ENCODE data around the gene TPD52L2.
"Not testable (repeated sequence)": the region's sequence is repeated elsewhere in the genome, so short reads cannot be mapped to it uniquely, and the experiment has no call there.

The TPD52L2 gene

DNA sequence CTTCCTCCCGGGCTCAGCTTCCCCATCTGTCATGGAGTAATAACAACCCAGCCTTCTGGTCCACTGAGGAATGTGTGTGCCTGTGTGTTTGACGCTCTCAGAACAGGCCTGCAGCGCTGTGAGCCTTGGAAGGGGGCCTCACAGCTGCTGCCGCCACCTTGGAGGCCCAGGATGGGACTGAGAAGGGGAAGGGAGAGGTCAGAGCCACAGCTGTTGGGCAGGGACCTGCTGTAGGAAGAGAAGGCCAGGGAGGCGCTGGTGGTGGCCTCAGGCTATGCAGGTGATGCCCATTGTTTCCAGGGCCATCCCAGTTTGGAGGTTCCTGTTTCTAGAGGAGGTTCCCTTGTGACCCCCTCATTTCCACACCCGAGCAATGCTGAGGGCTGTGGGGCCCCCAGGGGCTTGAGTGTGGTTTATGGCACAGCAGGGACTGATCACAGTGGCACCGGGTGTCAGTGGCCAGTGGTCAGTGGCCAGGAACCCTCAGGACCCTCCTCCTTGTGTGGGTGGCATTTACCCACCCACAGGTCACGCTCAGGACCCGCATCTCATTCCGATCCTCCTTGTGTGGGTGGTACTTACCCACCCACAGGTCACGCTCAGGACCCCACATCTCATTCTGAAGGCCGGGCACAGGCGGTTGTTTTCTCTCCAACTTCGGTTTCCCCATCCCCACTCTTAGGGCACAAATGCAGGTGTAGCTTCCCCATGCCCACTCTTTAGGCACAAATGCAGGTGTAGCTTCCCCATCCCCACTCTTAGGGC, 14.0 kb downstream of the TPD52L2 start:
- no peak for DNase-seq (ENCODE audit: low read depth)

DNA sequence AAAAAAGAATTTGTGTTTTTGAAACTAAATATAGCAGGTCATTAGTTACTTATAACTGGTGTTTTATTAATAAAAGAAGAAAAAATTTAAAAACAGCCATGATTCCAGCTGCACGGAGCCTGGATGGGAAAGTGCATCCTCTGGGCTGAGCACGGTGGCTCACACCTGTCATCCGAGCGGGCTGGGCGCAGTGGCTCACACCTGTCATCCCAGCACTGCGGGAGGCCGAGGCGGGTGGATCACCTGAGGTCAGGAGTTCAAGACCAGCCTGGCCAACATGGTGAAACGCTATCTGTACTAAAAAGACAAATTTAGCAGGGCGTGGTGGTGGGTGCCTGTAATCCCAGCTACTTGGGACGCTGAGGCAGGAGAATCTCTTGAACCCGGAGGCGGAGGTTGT, 15.8 kb downstream of the TPD52L2 start:
- DNase-seq (ENCODE audit: low read depth) = not testable (repeated sequence)

DNA sequence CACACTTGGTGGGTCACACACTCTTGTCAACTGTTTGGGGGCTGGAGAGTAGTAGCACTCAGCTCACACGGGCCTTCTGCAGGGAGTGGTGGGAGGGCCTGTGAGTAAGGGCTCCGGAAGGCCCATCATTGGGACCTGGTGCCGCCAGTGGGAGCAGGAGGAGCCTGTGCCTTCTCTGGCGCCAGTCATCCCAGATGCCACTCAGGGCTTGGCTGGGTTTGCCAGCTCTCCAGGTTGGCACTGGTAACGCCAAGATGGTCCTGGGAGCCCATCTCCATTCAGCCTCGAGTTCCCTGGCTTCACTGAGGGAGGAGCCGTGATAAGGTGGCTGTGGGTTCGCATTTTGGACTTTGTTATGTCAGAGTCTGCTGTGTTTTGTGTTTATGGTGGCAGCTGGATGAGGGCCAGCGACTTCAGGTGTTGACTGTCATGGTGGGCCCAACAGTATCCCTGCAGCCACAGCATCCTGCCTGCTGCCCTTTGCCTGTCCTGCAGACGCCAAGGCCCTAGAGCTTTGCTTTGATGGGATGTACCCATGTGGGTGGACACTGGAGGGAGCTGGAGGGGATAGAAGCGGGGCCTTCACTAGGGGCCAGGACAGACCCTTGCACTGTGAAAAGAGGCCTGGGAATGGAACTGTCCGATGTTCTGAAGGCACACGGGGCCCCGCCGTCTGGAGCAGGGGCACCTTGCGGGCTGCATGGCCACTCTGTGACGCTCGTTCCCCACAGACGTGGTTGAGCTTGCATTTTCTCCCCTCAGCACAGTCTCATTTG, 16.6 kb downstream of the TPD52L2 start:
- no peak for DNase-seq (ENCODE audit: low read depth)

DNA sequence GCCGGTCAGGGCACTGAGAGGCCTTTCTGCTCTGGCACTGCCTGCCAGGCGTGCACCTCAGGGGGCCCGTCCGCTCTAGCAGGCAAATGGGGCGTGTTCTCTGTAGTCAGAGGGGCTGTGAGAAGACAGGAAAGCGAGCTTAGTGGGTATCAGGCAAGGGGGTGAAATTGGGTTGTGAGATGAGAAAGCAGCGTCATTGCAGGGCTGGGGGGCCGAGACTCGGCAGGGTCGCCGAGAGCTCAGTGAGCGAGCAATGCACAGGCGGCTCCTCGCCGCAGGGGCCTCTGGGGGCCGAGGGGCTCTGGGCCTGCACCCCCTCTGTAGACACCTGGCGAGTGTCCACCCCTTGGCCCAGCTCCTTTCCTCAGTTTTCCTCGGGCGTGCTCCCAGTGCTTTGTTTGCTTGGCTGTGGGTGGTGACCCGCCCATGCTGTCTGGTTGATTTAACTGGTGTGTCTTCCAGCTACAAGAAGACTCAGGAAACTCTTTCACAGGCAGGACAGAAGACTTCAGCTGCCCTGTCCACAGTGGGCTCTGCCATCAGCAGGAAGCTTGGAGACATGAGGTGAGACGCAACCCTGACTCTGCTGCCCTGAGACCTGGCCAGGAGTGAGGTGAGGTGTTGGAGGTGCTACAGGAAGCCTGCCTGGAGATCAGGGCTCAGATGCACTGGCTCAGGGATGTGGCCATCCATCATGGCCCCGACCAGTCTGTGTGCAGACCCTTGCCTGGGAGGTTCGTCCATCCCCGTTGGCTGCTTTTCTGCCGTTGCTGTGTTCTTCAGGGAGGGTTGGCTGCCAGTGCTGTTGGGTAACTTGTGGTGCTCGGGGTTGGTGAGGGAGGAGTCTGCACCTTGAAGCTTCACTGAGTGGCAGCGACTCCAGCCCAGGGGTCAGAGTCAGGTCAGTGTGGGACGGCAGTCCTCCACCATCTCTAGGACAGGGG, 17.5 kb downstream of the TPD52L2 start:
- DNase-seq (ENCODE audit: low read depth) = no peak

DNA sequence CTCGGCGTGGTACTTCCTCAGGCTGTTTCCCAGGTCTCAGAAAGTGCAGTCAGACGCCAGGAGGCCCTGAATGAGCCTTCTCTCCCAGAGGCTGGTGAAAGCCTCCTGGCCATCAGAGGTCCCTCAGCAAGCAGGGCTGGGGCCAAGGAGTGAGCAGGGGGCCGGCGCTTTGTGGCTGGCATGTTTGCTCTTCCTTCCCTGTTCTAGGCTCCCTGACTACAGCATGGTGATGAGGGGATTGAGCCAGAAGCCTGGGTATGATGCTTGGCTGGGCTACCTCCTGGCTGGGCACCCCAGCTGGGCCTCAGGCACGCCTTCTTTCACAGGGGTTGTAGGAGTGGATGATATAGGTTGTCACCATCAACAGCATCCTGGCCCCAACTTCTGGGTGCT, 18.1 kb downstream of the TPD52L2 start:
- DNase-seq (ENCODE audit: low read depth) = no peak

DNA sequence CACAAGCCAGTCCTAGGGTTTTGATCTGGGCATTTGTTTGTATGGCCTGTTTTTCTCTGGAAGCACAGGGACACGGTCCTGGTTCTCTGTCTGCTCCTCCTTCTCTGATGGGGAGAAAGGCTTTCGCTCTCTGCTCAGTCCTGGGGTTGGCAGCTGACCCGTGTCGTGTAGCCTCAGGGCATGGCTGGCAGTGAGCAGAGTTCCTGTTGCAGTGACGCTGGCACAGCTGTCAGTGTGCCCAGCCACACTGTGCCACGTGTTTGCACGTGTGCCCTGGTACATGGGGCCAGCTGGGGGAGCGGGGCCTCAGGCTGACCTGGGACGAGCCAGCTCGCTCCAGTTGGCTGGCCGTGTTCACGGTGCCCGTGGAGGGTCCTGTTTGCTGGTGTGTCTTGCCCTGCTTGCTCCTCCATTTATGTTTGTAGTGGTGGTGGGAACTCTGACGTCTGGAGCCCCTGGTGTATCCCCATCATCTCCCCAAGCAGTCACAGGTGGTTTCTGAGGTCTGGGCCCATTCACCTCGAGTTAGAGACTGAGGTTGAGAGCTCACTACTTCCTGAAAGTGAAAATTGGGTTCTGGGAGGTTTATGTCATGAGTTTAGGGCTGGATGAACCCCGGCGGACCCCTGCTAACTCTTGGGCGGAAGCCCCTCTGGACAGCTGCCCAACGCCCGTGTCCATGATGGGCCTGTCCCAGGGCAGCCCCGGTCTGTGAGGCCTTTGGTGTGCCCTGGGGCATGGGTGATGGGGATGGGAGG, 19.6 kb downstream of the TPD52L2 start:
- no peak for DNase-seq (ENCODE audit: low read depth)

DNA sequence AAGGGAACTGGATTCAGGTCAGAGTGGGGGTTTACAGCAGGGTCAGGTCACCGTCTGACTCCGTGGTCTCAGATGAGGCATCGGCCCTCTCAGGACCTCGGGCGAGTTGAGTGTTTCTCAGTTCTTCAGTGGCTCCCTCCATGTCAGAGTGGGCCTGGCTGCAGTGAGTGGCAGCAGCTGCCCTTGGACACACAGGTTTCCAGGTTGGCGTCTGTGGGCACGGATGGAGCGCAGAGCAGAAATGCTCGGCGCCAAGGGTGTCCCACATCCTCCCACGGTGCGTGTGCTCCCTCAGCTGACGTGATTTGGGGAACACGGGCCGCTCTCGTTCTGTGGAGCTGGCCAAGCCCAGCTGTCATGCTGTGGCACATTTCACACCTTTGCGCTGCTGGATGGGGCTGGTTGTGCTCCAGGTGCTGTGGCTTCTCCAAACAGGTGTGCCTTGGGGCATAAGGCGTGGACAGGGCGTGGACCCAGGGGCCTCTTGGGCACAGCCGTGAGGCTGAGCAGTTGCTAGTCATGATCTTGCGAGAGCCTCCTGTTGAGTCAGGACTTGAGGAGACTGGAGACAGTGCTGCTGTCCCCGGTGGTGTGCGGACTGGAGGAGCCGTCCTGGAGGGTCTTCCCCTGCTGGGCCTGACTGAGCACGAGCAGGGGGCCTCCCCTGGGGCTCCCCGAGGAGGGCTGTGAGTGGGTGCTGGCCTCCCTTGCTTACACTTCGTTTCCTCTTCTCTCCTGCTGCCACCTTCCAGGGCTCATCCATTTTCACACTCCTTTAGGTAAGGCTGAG, 20.4 kb downstream of the TPD52L2 start:
- DNase-seq (ENCODE audit: low read depth) = no peak

DNA sequence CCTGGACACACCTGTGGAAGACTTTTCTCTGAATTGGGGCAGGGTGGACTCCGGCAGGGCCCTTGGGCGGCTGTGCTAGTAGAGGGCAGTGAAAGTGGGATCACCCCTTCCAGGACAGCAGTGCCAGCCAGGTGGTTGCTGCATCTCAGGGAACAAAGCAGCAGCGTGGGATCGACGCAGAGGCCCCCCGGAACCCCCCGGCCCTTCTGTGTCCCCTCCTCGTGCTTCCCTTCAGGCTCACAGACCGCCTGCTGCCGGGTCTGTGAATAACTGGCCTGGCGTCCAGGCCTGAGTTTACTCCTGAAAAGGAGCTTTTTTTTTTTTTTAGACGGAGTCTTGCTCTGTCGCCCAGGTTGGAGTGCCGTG, 21.0 kb downstream of the TPD52L2 start:
- DNase-seq (ENCODE audit: low read depth) = no peak

DNA sequence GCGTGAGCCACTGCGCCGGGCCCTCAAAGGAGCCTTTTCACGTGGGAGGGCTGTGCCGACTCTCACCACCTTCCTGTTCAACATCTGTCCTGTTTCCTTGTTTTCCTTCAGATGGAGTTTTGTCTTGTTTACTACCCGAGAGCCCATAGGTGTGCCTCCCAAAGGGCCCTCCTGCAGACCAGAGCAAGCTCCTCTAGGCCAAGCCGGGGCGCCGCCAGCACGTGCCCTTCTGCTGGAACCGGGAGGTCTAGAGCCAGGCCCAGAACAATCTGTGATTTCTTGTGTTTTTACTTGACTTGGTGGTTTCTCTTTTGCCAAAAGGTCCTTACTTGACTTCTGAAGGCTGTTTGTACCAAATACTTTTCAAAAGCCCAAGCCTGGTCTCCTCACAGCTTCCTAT, 21.9 kb downstream of the TPD52L2 start:
- DNase-seq (ENCODE audit: low read depth) = no peak

DNA sequence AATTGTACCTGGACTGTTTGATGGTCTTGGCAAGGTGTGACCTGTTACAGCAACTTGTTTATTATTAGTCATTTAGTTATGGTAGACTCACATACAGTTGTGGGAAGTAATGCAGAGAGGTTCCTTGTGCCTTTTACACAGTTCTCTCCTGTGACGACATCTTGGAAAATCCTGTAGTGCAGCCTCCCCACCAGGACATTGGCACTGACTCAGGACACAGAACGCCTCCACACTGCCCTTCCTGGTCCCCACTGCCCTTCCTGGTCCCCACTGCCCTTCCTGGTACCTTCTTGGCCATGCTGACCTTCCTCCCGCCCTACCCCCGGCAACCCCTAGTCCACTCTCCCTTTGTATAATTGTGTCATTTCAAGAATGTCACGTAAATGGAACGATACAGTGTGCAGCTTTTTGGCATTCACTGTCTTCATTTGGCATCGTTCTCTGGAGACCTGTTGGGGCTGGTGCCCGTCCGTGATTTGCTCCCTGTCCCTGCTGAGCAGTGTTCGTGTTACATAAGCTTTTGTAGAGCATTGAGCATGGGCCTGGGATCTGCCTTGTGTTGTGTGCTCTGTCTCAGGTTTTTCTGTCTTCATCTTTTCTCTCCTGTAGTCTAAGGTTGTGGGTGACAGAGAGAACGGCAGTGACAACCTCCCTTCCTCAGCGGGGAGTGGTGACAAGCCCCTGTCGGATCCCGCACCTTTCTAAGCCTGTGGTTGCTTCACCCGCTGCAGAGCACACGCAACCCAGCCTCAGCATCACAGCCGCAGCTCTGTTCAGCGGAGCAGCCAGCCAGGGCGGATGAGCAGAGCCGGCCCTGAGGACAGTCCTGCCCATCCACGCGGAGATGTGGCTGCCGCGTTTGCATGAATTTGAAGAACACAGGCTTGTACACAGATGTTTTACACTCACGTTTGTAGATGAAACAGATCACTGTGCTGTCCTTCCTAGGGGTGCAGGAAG, 24.5 kb downstream of the TPD52L2 start:
- DNase-seq (ENCODE audit: low read depth) = no peak

DNA sequence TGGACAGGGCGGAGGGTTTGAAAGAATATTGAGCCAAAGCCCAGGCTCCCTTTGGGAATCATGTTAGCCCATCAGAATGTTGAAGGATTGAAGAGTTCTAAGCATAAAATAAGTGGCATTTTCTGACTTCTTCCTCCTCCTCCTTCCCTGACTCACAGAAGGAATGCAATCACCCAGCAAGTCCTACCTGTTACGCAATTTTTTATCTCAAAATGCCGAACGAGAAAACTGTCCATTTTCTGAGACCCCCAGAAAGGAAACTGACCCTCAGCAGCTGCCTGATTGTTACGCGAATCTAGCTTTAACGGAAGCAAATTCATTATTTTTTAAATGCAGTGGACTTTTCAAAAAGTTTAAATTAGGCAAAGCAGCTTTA, 25.1 kb downstream of the TPD52L2 start:
- DNase-seq (ENCODE audit: low read depth) = no peak

DNA sequence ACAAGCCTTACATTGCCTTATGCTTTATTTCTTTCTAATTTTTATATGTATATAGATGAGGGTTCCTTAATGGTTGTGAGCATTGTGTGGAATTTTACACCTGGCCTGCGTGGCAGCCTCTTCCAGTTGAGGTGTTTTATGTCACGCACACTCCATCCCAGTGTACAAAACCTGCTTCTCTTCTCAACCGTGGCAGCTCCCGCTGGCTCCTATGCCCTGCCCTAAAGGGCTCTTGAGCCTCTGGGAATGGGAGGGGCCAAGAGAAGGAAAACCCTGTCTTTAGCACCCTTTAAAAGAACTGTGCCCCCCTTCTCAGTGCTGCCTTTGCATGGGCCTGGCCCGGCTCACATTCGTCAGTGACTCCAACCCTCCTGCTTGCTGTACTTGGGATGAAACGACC, 25.5 kb downstream of the TPD52L2 start:
- no peak for DNase-seq (ENCODE audit: low read depth)

DNA sequence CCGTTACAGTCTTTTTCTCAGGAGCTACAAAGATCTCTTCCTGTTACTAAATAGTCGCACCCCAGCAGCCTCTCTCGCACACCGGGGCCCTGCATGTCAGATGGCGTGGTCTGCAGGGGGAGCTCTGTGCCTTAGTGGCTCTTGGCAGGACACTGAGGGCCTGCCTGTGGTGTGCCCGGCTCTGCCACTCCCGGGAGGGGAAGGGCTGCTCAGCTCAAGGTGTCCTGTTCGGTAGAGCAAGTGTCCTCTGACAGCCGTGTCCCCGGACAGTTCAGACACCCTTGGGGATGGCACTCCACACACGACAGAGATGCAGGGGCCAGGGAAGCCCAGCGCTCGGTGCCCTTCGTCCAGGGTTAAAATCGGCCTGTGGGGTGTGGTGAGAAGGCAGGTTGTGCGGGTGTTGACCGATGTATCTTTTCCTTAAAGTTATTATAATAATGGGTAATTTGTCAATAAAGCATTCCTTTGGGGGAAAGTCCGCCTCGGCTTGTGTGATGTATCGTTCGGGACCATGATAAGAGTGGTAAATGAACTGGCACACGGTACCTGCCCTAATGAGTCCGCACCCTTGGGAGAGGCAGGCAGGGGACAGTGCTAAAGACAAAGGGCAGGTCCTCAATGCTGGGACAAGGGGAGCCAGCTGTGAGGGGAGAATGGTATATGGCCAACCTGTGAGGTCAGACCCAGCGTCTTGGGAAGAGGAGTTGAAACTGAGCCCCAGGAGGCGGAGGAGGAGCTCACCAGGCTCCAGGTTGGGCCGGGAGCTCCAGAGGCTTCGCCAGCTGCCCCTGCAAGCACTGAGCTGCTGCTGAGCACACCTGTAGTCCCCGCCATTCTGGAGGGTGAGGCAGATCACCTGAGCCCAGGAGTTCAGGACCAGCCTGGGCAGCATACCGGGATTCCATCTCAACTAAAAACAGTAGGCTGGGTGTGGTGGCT, 26.3 kb downstream of the TPD52L2 start:
- DNase-seq (ENCODE audit: low read depth) = no peak

DNA sequence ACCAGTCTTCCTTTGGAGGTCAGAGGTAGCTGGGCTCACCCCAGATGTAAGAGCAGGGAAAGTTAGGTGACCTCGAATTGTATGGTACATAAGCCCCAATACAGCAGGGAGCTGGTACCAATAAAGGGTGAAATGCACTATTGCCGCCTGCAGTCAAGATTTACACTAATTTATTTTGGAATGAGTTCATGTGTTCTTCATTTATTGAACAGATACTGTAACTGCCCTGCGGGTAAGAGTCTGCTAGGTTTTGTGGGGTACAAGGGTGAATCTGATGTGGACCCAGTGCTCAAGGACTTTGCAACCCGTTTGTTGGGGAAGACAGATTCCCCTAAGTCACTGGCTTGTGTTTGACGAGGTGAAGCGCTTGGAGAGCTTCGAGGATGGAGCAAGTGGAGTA, 27.3 kb downstream of the TPD52L2 start:
- no peak for DNase-seq (ENCODE audit: low read depth)

DNA sequence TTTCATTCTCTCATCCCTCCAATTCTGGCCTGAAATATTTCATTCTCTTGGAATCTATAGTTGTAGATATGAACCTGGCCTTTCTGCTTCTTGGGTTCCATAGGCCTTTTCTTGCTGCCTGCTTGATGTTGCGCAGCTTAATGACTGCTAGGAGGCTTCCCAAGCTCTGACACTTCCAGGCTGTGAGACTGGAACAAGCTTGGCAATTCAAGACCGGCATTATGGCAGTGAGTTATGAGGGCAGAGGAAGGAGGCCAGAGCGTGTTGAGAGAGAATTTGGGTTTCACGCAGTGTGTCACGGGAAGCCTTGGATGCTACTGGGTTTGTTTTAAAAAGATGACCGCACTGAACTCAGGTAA, 28.9 kb downstream of the TPD52L2 start:
- no peak for DNase-seq (ENCODE audit: low read depth)

DNA sequence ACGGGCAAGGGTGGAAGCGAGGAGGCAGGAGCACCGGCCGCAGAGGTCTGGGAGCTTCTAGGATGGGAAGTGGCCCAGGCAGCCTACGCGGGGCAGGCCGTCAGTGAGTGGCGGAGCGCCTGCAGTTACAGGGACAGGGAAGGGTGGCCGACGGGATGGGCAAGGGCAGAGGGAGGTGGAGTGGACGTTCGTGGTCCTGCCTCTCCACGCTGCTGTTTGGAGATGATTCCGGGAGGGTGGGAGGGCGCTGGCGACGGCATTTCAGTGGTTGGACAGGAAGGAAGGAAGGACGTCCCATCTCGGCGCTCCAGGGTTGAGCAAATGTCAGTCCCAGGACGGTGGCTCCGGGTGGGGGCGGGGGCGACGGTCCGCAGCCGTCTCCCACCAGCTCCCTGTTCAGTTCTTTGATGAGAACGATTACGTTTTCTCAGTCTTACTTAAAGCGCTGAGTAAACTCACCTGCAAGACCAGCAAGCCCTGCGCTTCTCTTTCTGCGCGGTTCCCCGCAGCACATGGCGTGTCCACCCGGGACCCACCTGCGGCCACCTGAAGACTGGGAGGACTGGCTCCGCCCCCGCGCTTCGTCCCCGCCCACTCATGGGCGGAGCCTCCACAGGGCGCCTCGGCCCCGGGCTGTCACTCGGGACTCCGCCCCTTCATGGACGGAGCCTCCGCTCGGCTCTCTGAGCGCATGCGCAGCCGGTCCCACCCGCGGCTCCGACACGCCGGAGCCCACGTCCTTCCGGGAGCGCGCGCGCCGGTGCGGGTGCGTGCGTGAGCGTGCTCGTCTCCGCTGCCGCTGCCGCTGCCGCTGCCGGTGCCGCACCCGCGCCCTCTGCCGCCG, 29.5 kb downstream of the TPD52L2 start, which contains the start of gene DNAJC5:
DNAJC5 (plus strand) TSS at position 769 of the 844 bp plus-strand sequence. CDS start 33,220 bp downstream, outside the sequence.
- DNase-seq (ENCODE audit: low read depth) = peak; percentile 85

DNA sequence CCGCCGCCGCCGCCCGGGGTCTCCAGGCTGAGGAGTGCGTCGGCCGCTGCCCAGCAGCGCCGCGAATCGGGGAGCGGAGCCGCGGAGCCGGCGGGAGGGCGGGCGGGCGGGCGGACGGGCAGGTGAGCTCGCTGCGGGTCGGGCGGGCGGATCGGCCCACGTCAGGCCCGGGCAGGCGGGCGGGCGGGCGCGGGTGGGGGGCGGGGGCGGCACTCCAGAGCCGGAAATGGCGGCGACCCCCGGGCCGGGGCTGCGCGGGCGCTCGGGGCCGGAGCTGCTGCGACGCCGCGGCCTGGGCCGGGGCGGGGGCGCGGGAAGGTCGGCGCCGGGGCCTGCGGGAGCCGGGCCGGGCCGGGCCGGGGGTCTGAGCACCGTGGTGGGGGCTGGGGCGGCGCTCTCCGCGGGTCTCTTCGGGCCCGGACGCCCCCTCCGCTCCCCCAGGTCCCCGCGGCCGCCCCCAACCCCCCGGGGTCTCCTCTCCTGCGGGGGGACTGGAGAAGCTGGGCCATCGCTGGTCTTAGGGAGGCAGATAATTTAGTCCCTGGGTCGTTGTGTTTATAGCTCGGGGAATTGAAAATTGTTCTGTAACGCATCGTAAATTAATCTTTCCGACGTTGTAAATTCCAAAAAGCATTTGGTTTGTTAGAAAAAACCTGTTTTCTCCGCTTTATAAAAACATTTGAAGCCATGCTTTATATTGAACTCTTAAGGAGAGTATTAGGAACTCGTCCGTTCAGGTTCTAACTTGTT, 30.3 kb downstream of the TPD52L2 start:
- DNase-seq (ENCODE audit: low read depth) = no peak
